Stimulated activated CD4-positive, alpha-beta T cell treated with anti-CD3 and anti-CD28 coated beads, Interleukin-15, amount 100 ng/mL, for 1 hour (primary cell): ENCODE measurements around the gene POLR3B.
A peak's percentile ranks its signal among the peaks of the same experiment; 100 is the strongest.
"Not testable (repeated sequence)": the region's sequence is repeated elsewhere in the genome, so short reads cannot be mapped to it uniquely, and the experiment has no call there.

ENCODE experiments used
- DNase-seq, 2 donors: peaks; one replicate each; pipeline ENCODE4 v3.0.0-alpha.2; 2020; ENCODE audit warnings: low read depth in 1 of 2, low spot score in 1 of 2

The POLR3B gene

GRCh38 chr12:106357549-106358395, at the start of gene POLR3B:
POLR3B (plus strand) TSS chr12:106357748; CDS start chr12:106357880, 132 bp downstream.
- DNase-seq = peak; percentile 89 to 90

- no peak for DNase-seq
These were observed 49.4 kb upstream of the POLR3B start for GRCh38 chr12:106308121-106308520.

- DNase-seq = no peak
These were observed 48.9 kb upstream of the POLR3B start for GRCh38 chr12:106308611-106309010.

- DNase-seq = no peak
These were observed 47.7 kb upstream of the POLR3B start for GRCh38 chr12:106309671-106310505.

- DNase-seq = no peak
These were observed 46.9 kb upstream of the POLR3B start for GRCh38 chr12:106310687-106311086.

GRCh38 chr12:106311139-106311538, 46.4 kb upstream of the POLR3B start:
- no peak for DNase-seq

GRCh38 chr12:106313413-106313812, 44.1 kb upstream of the POLR3B start:
- DNase-seq = not testable (repeated sequence)

- DNase-seq = no peak
These were observed 42.0 kb upstream of the POLR3B start for GRCh38 chr12:106315523-106315922.

- DNase-seq = no peak
These were observed 40.0 kb upstream of the POLR3B start for GRCh38 chr12:106317406-106318082.

- no peak for DNase-seq
These were observed 36.3 kb upstream of the POLR3B start for GRCh38 chr12:106321139-106321850.

GRCh38 chr12:106323537-106323936, 34.0 kb upstream of the POLR3B start:
- no peak for DNase-seq

- no peak for DNase-seq
These were observed 30.2 kb upstream of the POLR3B start for GRCh38 chr12:106327309-106327869.

GRCh38 chr12:106328735-106329134, 28.8 kb upstream of the POLR3B start:
- DNase-seq = no peak

- no peak for DNase-seq
These were observed 28.1 kb upstream of the POLR3B start for GRCh38 chr12:106329231-106329982.

GRCh38 chr12:106331599-106331998, 25.9 kb upstream of the POLR3B start:
- no peak for DNase-seq

GRCh38 chr12:106332536-106332935, 25.0 kb upstream of the POLR3B start:
- no peak for DNase-seq

GRCh38 chr12:106333010-106333409, 24.5 kb upstream of the POLR3B start:
- no peak for DNase-seq

GRCh38 chr12:106333756-106334155, 23.8 kb upstream of the POLR3B start:
- DNase-seq = no peak

- DNase-seq = no peak
These were observed 16.3 kb upstream of the POLR3B start for GRCh38 chr12:106341086-106341877.
